Panc1 (cell line): ENCODE measurements around the gene SEZ6L.

Experiments used
- CTCF ChIP-seq: fragments of 450-650 bp; IDR thresholded peaks from 2 replicates; pipeline ENCODE4 v1.5.1; 2017; ENCODE audit warnings: mild to moderate bottlenecking
- POLR2AphosphoS5 ChIP-seq: IDR thresholded peaks from 2 replicates; pipeline ENCODE4 v1.6.1; 2012; ENCODE audit warnings: mild to moderate bottlenecking, low read depth, low read length, moderate library complexity

DNA sequence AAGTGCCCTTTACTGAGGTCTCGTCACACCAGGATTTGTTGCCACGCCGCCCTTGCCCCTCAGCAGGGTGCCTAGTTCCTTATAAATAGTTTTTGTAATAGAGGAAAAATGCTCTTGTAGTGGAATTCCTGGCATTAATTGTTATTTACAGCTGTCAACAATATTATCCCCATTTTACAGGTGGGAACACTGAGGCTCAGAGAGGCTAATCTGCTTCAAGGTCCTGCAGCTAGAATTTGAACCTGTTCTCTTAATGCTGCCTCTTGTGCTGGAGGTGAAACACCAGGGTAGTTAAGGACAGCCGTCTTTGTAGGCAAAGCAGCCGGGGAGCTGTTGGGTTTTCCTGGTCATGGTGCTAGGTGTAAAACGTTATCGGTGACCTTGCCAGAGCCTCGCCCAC is 159.0 kb downstream of the SEZ6L start:
- TF ChIP-seq CTCF (no peak), POLR2AphosphoS5 (no peak)
